BE2C (cell line): ENCODE results near the gene POLD3.

Experiments
- DNase-seq: peaks from one replicate; pipeline ENCODE4 v3.0.0-alpha.2; 2020
- H3K27me3 ChIP-seq: fragments of 250-450 bp; sonication (Bioruptor Pico); 2 replicates; pipeline ENCODE4 v1.5.1; 2020; ENCODE audit warnings: mild to moderate bottlenecking
- H3K36me3 ChIP-seq: fragments of 250-450 bp; sonication (Bioruptor Pico); 2 replicates; pipeline ENCODE4 v1.5.1; 2020; ENCODE audit warnings: mild to moderate bottlenecking
- H3K4me1 ChIP-seq: fragments of 250-450 bp; sonication (Bioruptor Pico); 2 replicates; pipeline ENCODE4 v1.5.1; 2020
- H3K4me3 ChIP-seq: 2 replicates; pipeline ENCODE4 v1.5.1; 2011; ENCODE audit warnings: low read depth, low read length
- H3K9me3 ChIP-seq: fragments of 250-450 bp; sonication (Bioruptor Pico); 2 replicates; pipeline ENCODE4 v1.5.1; 2020
- TF ChIP-seq, protein P1 (sequence below): IDR thresholded peaks from 2 replicates; pipeline ENCODE4 v1.5.1; 2012; ENCODE audit warnings: mild to moderate bottlenecking, low read depth, low read length

The POLD3 gene

GRCh38 chr11:74680035-74680671 lies 87.8 kb downstream of the POLD3 start:
- DNase-seq, result no peak
- TF ChIP-seq, protein P1, sequence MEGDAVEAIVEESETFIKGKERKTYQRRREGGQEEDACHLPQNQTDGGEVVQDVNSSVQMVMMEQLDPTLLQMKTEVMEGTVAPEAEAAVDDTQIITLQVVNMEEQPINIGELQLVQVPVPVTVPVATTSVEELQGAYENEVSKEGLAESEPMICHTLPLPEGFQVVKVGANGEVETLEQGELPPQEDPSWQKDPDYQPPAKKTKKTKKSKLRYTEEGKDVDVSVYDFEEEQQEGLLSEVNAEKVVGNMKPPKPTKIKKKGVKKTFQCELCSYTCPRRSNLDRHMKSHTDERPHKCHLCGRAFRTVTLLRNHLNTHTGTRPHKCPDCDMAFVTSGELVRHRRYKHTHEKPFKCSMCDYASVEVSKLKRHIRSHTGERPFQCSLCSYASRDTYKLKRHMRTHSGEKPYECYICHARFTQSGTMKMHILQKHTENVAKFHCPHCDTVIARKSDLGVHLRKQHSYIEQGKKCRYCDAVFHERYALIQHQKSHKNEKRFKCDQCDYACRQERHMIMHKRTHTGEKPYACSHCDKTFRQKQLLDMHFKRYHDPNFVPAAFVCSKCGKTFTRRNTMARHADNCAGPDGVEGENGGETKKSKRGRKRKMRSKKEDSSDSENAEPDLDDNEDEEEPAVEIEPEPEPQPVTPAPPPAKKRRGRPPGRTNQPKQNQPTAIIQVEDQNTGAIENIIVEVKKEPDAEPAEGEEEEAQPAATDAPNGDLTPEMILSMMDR, result no peak
- no peaks in the 10 kb centered on the region for H3K9me3 ChIP-seq
- H3K27me3 ChIP-seq, result no peaks in the 10 kb centered on the region
- H3K4me3 ChIP-seq, result no peak overlapping the region
- H3K4me1 ChIP-seq, result no peaks in the 10 kb centered on the region; the same call in 1 of the 2 replicates
- H3K36me3 ChIP-seq, result no peaks in the 10 kb centered on the region

- no peaks in the 10 kb centered on the region for H3K27me3 ChIP-seq
- no peak for DNase-seq
- no peaks in the 10 kb centered on the region for H3K36me3 ChIP-seq
- TF ChIP-seq, protein P1, result no peak
- H3K4me1 ChIP-seq, result no peaks in the 10 kb centered on the region; the same call in 1 of the 2 replicates
- no peaks in the 10 kb centered on the region for H3K9me3 ChIP-seq
- H3K4me3 ChIP-seq, result no peak overlapping the region
Observed at GRCh38 chr11:74680703-74681531, 88.5 kb downstream of the POLD3 start.

- Histone ChIP-seq H3K9me3 (no peaks in the 10 kb centered on the region), H3K4me1 (no peaks in the 10 kb centered on the region; the same call in 1 of the 2 replicates), H3K4me3 (no peak overlapping the region), H3K27me3 (no peaks in the 10 kb centered on the region), H3K36me3 (no peaks in the 10 kb centered on the region)
- no peak for DNase-seq
- TF ChIP-seq, protein P1, result no peak
Observed at GRCh38 chr11:74681686-74682651, 89.6 kb downstream of the POLD3 start.

DNA sequence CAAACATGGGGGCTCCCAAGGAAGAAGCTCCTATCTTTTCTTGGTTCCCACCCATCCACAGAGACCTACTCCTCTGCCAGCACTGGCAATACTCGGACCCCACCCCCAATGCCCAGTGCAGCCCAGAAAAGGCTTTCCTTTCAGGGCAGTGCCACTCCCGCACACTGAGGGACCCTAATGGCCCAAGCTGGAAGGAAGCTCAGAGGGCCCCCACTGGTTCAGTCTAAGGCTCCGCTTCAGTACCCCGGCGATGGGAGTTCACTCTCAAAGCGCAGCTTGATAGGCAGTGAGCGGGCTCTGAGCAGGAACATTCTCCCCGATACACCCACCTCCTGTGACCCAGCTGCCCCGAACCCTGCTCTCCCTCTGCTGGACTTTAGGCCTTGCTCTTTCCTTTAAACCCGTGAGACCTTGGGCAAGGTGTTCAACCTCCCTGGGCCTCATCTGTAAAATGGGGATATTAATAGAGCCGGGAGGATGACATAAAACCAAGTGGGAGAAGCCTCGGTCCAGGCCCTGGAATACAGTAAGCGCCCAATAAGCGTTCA lies 90.4 kb downstream of the POLD3 start:
- no peak for DNase-seq
- Histone ChIP-seq H3K4me3 (no peak overlapping the region), H3K27me3 (no peaks in the 10 kb centered on the region), H3K36me3 (no peaks in the 10 kb centered on the region), H3K9me3 (no peaks in the 10 kb centered on the region), H3K4me1 (no peaks in the 10 kb centered on the region; the same call in 1 of the 2 replicates)
- TF ChIP-seq, protein P1, result no peak

DNA sequence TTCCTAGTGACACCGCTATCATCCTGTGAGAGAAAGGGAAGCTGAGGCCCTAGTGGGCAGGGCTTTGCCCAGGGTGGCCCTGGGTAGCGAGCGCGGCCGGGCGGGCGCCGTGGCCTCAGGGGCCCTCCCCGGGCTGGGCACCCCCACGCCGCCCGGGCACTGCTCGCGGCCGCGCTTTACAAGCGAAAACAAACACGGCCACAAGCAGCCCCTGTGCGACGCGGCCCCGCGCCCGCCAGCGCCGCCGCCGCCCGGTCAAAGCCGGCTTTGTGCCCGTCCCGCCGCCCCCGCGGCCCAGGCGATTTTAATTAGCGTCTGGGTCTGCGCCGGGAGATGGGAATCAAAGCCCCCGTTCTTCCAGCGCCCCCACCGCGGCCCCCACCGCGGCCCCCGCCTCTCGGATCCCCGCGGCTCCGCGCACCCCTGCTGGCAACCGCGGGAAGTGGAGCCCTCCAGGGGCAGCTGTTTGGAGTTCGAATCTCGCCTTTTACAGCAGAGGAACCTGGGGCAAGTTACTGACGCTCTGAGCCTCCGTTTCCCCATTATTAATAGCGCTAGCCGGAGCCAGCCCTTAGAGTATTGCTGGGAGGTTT lies 91.0 kb downstream of the POLD3 start:
- Histone ChIP-seq H3K36me3 (no peaks in the 10 kb centered on the region), H3K9me3 (no peaks in the 10 kb centered on the region), H3K4me1 (no peaks in the 10 kb centered on the region; the same call in 1 of the 2 replicates), H3K4me3 (peak overlapping the region; percentile 31; the same call in 1 of the 2 replicates), H3K27me3 (no peaks in the 10 kb centered on the region)
- DNase-seq, result peak; percentile 54
- TF ChIP-seq, protein P1, result peak; percentile 50
